HepG2 (cell line): ENCODE data around the gene GALNT10. TPM values are rescaled to one million over a fixed set of nuclear protein-coding genes. Genes with fewer than 3 reads are reported as not detected.

Source experiments
- ATAC-seq: fragments of 200-7000 bp; cut with Tn5 transposase; 3 replicates; pipeline ENCODE4 v1.9.1; 2020; ENCODE audit warnings: mild to moderate bottlenecking, moderate library complexity
- BruUV-seq: library from RNA; stranded (reverse); fragments of 400-500 nt; replicated peaks from 2 replicates; lab custom pipeline; 2021; lab: Mats Ljungman, UMichigan
- CTCF ChIA-PET: fragments of 300-600 bp; formaldehyde crosslinking; extraction: SDS; loops from one replicate; lab custom pipeline; 2021; ENCODE audit warnings: low total read pairs, inconsistent platforms, low intra/inter-chr PET ratio; lab: Yijun Ruan, JAX
- POLR2A ChIA-PET: fragments of 350-600 bp; sonication (Branson Sonifier 250); formaldehyde crosslinking; loops from one replicate; lab custom pipeline; 2020; ENCODE audit warnings: antibody characterized with exemption, inconsistent platforms; lab: Yijun Ruan, JAX
- DNase-seq: peaks from one replicate; pipeline ENCODE4 v3.0.0-alpha.2; 2015; ENCODE audit warnings: low spot score
- FAIRE-seq: peaks from 3 replicates; lab custom pipeline; 2011; peaks lifted over from hg19 to GRCh38; lab: Jason Lieb, UNC
- H2AFZ ChIP-seq: one replicate; pipeline ENCODE4 v1.6.1; 2011; ENCODE audit warnings: low read length, inconsistent platforms
- H3K27ac ChIP-seq: fragments of 300-600 bp; 3 replicates; pipeline ENCODE4 v1.8.0; 2011; ENCODE audit warnings: mixed run types, mild to moderate bottlenecking, mixed read lengths, low read length, inconsistent platforms; ENCODE audit not compliant: insufficient read depth; ENCODE audit errors: extremely low read length
- H3K27me3 ChIP-seq, 2 experiments: fragments of 200-600 bp in 1 of 2; 2 replicates in 1 of 2; 3 replicates in 1 of 2; pipeline versions ENCODE4 v1.6.0 to v1.8.0; 2011; ENCODE audit warnings: low read length in 2 of 2, mild to moderate bottlenecking in 2 of 2, moderate library complexity in 2 of 2, inconsistent platforms in 1 of 2; ENCODE audit not compliant: insufficient read depth in 2 of 2, control insufficient read depth in 1 of 2
- H3K36me3 ChIP-seq, 2 experiments: fragments of 200-600 bp in 1 of 2; replicated peaks in 1 of 2; 2 replicates in 1 of 2; 3 replicates in 1 of 2; pipeline versions ENCODE4 v1.5.1 to v1.8.0; 2011; ENCODE audit warnings: low read length in 2 of 2, inconsistent platforms in 1 of 2; ENCODE audit not compliant: insufficient read depth in 2 of 2, control insufficient read depth in 1 of 2
- H3K4me1 ChIP-seq: 2 replicates; pipeline ENCODE4 v1.5.1; 2012; ENCODE audit warnings: low read length, inconsistent platforms; ENCODE audit not compliant: insufficient read depth
- H3K4me2 ChIP-seq: 2 replicates; pipeline ENCODE4 v1.6.0; 2011; ENCODE audit warnings: low read depth, low read length, inconsistent platforms
- H3K4me3 ChIP-seq, 3 experiments: fragments of 200-600 bp in 1 of 3; sonication (generic), shearing (Covaris generic) in 1 of 3; replicated peaks in 1 of 3; 2 replicates each; pipeline ENCODE4 v1.5.1; 2011 to 2016; ENCODE audit warnings: low read length in 3 of 3, inconsistent platforms in 2 of 3, low read depth in 2 of 3, mild to moderate bottlenecking in 2 of 3, control low read depth in 1 of 3, mixed read lengths in 1 of 3; ENCODE audit not compliant: insufficient read depth in 1 of 3
- H3K79me2 ChIP-seq: one replicate; pipeline ENCODE4 v1.6.1; 2011; ENCODE audit warnings: low read length, inconsistent platforms; ENCODE audit not compliant: insufficient read depth
- H3K9ac ChIP-seq: 2 replicates; pipeline ENCODE4 v1.6.0; 2011; ENCODE audit warnings: mild to moderate bottlenecking, low read depth, low read length, inconsistent platforms; ENCODE audit not compliant: insufficient read depth
- H3K9me3 ChIP-seq: 2 replicates; pipeline ENCODE4 v1.5.1; 2012; ENCODE audit warnings: mild to moderate bottlenecking, low read length
- H4K20me1 ChIP-seq: 2 replicates; pipeline ENCODE4 v1.6.0; 2011; ENCODE audit warnings: inconsistent platforms, mild to moderate bottlenecking, low read length, moderate library complexity; ENCODE audit not compliant: insufficient read depth
- ATF7 ChIP-seq, 2 experiments: fragments of 450-650 bp in 1 of 2; sonication (generic) in 1 of 2; formaldehyde crosslinking in 1 of 2; IDR thresholded peaks; 2 replicates each; pipeline versions ENCODE4 v1.4.0 to v1.6.1; 2016 to 2020; ENCODE audit warnings: antibody characterized with exemption in 1 of 2, mild to moderate bottlenecking in 1 of 2, missing genetic modification reagents in 1 of 2
- CEBPB ChIP-seq: IDR thresholded peaks from 2 replicates; pipeline ENCODE4 v1.6.1; 2011; ENCODE audit warnings: low read depth, low read length, improper control_type of control experiment, borderline replicate concordance
- CENPT ChIP-seq: sonication (generic); formaldehyde crosslinking; IDR thresholded peaks from 2 replicates; pipeline ENCODE4 v1.8.0; 2022; ENCODE audit warnings: low read depth, mild to moderate bottlenecking, moderate library complexity, missing genetic modification reagents
- GATA4 ChIP-seq: sonication (generic); IDR thresholded peaks from 2 replicates; pipeline ENCODE4 v1.6.1; 2016; ENCODE audit warnings: antibody characterized with exemption, low read depth, borderline replicate concordance
- HNF1B ChIP-seq: sonication (generic); formaldehyde crosslinking; IDR thresholded peaks from 2 replicates; pipeline ENCODE4 v1.5.1; 2020; ENCODE audit warnings: mild to moderate bottlenecking, moderate library complexity, missing genetic modification reagents
- JUND ChIP-seq: sonication (generic); formaldehyde crosslinking; IDR thresholded peaks from 2 replicates; pipeline ENCODE4 v1.8.0; 2022; ENCODE audit warnings: mild to moderate bottlenecking, missing genetic modification reagents
- NKX3-1 ChIP-seq: sonication (generic); formaldehyde crosslinking; IDR thresholded peaks from 2 replicates; pipeline ENCODE4 v1.5.0; 2020; ENCODE audit warnings: missing genetic modification reagents
- ZNF629 ChIP-seq: sonication (generic); formaldehyde crosslinking; conservative IDR thresholded peaks from 2 replicates; pipeline ENCODE4 v1.5.0; 2020; ENCODE audit warnings: missing genetic modification reagents
- WGBS: methylation state at CpG from one replicate; pipeline ENCODE4 v1.1.6; 2017; ENCODE audit warnings: low lambda C conversion rate; 5-methylcytosine and 5-hydroxymethylcytosine counted together
- in situ Hi-C: cut with HindIII; loops from 2 replicates; pipeline ENCODE4 v1.10.0; 2017; ENCODE audit warnings: low pct_unique_long_range_greater_than_20kb; ENCODE audit not compliant: extremely low pct_ligation_motif_present
- intact Hi-C: fragments of 100-400 bp; cut with micrococcal nuclease; formaldehyde crosslinking; loops from one replicate; pipeline ENCODE4 v1.10.0; 2022; ENCODE audit not compliant: unreplicated experiment
- polyA plus RNA-seq, 8 experiments: library from polyadenylated mRNA; depleted of rRNA in 3 of 8; stranded (reverse) in 7 of 8; unstranded in 1 of 8; fragments of >200 nt; fragmentation: Illumina TruSeq in 4 of 8; extraction: Trizol in 4 of 8; gene quantifications; 2 replicates each; pipeline versions ENCODE4 v1.2.1 to v1.2.3, GENCODE V29; 2011 to 2016; ENCODE audit warnings: low read depth in 4 of 8, missing spikeins in 1 of 8, mixed read lengths in 1 of 8; ENCODE audit not compliant: insufficient read depth in 1 of 8
- total RNA-seq, 5 experiments: library from RNA; depleted of rRNA; stranded (reverse); fragments of >200 nt; fragmentation: Illumina TruSeq; extraction: Trizol; gene quantifications; 2 replicates each; pipeline ENCODE4 v1.2.3, GENCODE V29; 2016; ENCODE audit warnings: low read depth in 1 of 5
- TF ChIP-seq, protein P1 (sequence below): sonication (generic); formaldehyde crosslinking; conservative IDR thresholded peaks from 2 replicates; pipeline ENCODE4 v1.8.0; 2022; ENCODE audit warnings: mild to moderate bottlenecking, moderate library complexity, missing genetic modification reagents
- TF ChIP-seq, protein P2 (sequence below): sonication (generic); formaldehyde crosslinking; conservative IDR thresholded peaks from 2 replicates; pipeline ENCODE4 v1.8.0; 2022; ENCODE audit warnings: low read depth, missing genetic modification reagents
- TF ChIP-seq, protein P3 (sequence below): sonication (generic); formaldehyde crosslinking; IDR thresholded peaks from 2 replicates; pipeline ENCODE4 v1.4.0; 2020; ENCODE audit warnings: missing genetic modification reagents

Gene GALNT10
- total and polyA plus RNA-seq, 2 of the 13 experiments (the other 11 are each of a cell fraction or from before 2014, with no cell fraction given), result 8.1 to 11.2 TPM

DNA sequence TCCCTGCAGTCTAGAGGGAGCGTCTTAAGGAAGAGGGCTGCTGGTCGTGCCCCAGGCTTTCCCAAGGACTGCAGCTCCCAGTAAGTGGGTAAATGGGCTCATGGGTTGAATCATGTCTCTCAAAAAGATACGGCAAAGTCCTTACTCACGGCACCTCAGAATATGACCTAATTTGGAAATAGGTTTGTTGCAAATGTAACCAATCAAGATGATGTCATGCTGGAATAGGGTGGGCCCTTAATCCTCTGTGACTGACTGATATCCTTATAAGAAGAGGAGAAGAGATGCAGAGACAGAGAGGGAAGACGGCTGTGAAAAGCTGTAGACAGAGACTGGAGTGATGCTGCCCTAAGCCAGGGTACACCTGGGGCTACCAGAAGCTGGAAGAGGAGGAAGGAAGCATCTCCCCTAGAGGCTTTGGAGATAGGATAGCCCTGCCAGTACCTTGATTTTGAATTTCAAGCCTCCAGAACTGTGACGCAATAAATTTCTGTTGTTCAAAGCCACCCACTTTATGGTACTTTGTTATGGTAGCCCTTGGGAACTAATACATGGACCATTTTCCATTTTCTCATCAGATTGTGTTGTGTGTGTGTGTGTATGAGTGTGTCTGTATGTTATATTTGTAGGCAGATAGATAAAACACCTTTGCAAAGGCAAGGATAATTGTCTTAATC, 15.0 kb downstream of the GALNT10 start:
- ATAC-seq (no peak), FAIRE-seq (no peak), DNase-seq (no peak)
- Histone ChIP-seq H3K4me1 (peaks cover 32% of the 10 kb centered on the region), H3K4me3 (no peak overlapping the region), H3K36me3 (no peaks in the 10 kb centered on the region), H3K9me3 (no peaks in the 10 kb centered on the region), H3K9ac (no peak overlapping the region), H3K79me2 (no peaks in the 10 kb centered on the region), H2AFZ (no peak overlapping the region), H4K20me1 (no peaks in the 10 kb centered on the region), H3K4me2 (no peak overlapping the region), H3K27ac (no peak overlapping the region), H3K27me3 (no peaks in the 10 kb centered on the region)
- ChIA-PET CTCF (no interaction called here), POLR2A (no interaction called here)
- in situ Hi-C loops, result no loop called here
- TF ChIP-seq ATF7 (IDR thresholded peaks at IDR 0.05) (peak; percentile 70), ATF7 (CRISPR knock-in tag; IDR thresholded peaks at IDR 0.05) (no peak), CEBPB (peak; percentile 75)
- TF ChIP-seq, protein P1, sequence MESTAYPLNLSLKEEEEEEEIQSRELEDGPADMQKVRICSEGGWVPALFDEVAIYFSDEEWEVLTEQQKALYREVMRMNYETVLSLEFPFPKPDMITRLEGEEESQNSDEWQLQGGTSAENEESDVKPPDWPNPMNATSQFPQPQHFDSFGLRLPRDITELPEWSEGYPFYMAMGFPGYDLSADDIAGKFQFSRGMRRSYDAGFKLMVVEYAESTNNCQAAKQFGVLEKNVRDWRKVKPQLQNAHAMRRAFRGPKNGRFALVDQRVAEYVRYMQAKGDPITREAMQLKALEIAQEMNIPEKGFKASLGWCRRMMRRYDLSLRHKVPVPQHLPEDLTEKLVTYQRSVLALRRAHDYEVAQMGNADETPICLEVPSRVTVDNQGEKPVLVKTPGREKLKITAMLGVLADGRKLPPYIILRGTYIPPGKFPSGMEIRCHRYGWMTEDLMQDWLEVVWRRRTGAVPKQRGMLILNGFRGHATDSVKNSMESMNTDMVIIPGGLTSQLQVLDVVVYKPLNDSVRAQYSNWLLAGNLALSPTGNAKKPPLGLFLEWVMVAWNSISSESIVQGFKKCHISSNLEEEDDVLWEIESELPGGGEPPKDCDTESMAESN (CRISPR knock-in tag), result no peak
- BruUV-seq, result no TSS peak
- 93% methylated on average over 6 of the region's 6 CpGs for whole genome bisulfite sequencing
- intact Hi-C loops, result no loop called here

DNA sequence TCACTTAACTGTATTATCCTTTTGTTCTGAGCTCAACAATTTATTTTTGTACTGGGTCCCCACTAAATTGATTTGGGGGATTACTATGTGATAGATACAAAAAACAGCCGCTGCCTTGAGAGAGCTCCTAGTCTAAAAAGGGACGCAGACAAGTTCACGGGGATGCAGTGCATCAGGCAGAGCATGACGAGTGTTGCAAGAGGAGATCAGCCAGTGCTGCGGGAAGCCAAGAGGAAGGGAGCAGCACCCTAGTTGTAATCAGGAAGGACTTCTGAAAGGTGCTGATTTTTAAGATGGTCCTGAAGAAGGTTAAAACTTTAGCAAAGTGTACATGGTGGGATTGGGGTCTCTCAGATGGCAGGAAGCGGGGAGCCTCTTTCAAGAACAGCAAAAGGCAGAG, 15.8 kb downstream of the GALNT10 start:
- Histone ChIP-seq H4K20me1 (no peaks in the 10 kb centered on the region), H2AFZ (no peak overlapping the region), H3K36me3 (no peaks in the 10 kb centered on the region; a peak in 1 of 5 replicates), H3K4me3 (no peak overlapping the region), H3K27ac (no peak overlapping the region), H3K9me3 (no peaks in the 10 kb centered on the region), H3K9ac (no peak overlapping the region), H3K79me2 (no peaks in the 10 kb centered on the region), H3K4me2 (no peak overlapping the region), H3K4me1 (peaks cover 32% of the 10 kb centered on the region), H3K27me3 (no peaks in the 10 kb centered on the region)
- CTCF ChIA-PET, result no interaction called here
- FAIRE-seq (no peak), DNase-seq (no peak), ATAC-seq (no peak)
- WGBS, result 98% methylated on average over 6 of the region's 6 CpGs
- POLR2A ChIA-PET, result no interaction called here
- BruUV-seq, result no TSS peak
- intact Hi-C loops (no loop called here), in situ Hi-C loops (no loop called here)
- no peak for TF ChIP-seq NKX3-1 (CRISPR knock-in tag)
- no peak for TF ChIP-seq HNF1B
- TF ChIP-seq, protein P2, sequence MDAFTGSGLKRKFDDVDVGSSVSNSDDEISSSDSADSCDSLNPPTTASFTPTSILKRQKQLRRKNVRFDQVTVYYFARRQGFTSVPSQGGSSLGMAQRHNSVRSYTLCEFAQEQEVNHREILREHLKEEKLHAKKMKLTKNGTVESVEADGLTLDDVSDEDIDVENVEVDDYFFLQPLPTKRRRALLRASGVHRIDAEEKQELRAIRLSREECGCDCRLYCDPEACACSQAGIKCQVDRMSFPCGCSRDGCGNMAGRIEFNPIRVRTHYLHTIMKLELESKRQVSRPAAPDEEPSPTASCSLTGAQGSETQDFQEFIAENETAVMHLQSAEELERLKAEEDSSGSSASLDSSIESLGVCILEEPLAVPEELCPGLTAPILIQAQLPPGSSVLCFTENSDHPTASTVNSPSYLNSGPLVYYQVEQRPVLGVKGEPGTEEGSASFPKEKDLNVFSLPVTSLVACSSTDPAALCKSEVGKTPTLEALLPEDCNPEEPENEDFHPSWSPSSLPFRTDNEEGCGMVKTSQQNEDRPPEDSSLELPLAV (CRISPR knock-in tag), result no peak
- TF ChIP-seq ZNF629 (CRISPR knock-in tag), result no peak
- TF ChIP-seq, protein P3, sequence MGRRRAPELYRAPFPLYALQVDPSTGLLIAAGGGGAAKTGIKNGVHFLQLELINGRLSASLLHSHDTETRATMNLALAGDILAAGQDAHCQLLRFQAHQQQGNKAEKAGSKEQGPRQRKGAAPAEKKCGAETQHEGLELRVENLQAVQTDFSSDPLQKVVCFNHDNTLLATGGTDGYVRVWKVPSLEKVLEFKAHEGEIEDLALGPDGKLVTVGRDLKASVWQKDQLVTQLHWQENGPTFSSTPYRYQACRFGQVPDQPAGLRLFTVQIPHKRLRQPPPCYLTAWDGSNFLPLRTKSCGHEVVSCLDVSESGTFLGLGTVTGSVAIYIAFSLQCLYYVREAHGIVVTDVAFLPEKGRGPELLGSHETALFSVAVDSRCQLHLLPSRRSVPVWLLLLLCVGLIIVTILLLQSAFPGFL (CRISPR knock-in tag), result no peak
- no peak for TF ChIP-seq JUND (CRISPR knock-in tag)
- TF ChIP-seq CENPT, result no peak
- TF ChIP-seq GATA4, result no peak
